HCT116 (cell line): ENCODE data around the gene MARCHF3. TPM values are rescaled to one million over a fixed set of nuclear protein-coding genes. Genes with fewer than 3 reads are reported as not detected.

Experiments used
- ATAC-seq: fragments of 200-7000 bp; cut with Tn5 transposase; 2 replicates; pipeline ENCODE4 v1.9.1; 2020; ENCODE audit warnings: mild to moderate bottlenecking, moderate library complexity
- BruUV-seq: library from RNA; stranded (reverse); fragments of 400-500 nt; replicated peaks from 2 replicates; lab custom pipeline; 2021; lab: Mats Ljungman, UMichigan
- CTCF ChIA-PET: fragments of 300-600 bp; sonication (Branson Sonifier 250); formaldehyde crosslinking; loops from one replicate; lab custom pipeline; 2021; ENCODE audit warnings: antibody characterized with exemption; lab: Charles Lee
- POLR2A ChIA-PET: fragments of 300-600, 350-600 bp; sonication (Branson Sonifier 250); formaldehyde crosslinking; loops from one replicate; lab custom pipeline; 2021; ENCODE audit warnings: antibody characterized with exemption; lab: Charles Lee
- RAD21 ChIA-PET, 2 experiments: fragments of 300-600 bp; sonication (Branson Sonifier 250); formaldehyde crosslinking; loops; one replicate each; lab custom pipeline; 2023; ENCODE audit warnings: low total read pairs in 2 of 2; ENCODE audit not compliant: uncharacterized antibody in 2 of 2, unreplicated experiment in 2 of 2, low non-redundant PET in 1 of 2; lab: Charles Lee
- DNase-seq: peaks from one replicate; pipeline ENCODE4 v3.0.0-alpha.2; 2010; ENCODE audit warnings: low read depth, low spot score
- H2AFZ ChIP-seq: fragments of 200-600 bp; shearing (Covaris generic), sonication (generic); 2 replicates; pipeline ENCODE4 v1.6.1; 2017; ENCODE audit warnings: low read depth, mixed run types, mixed read lengths, antibody characterized with exemption, low read length; ENCODE audit not compliant: poor library complexity, severe bottlenecking
- H3K27ac ChIP-seq: 2 replicates; pipeline ENCODE4 v1.5.1; 2012; ENCODE audit warnings: low read depth, low read length
- H3K27me3 ChIP-seq: fragments of 200-600 bp; sonication (generic); 2 replicates; pipeline ENCODE4 v1.6.1; 2016; ENCODE audit warnings: mixed run types, low read length, mixed read lengths; ENCODE audit not compliant: insufficient read depth
- H3K36me3 ChIP-seq, 2 experiments: fragments of 200-500 bp in 1 of 2; fragments of 200-600 bp in 1 of 2; sonication (Bioruptor generic) in 1 of 2; sonication (generic) in 1 of 2; 2 replicates each; pipeline versions ENCODE4 v1.5.1 to v1.6.1; 2014 to 2016; ENCODE audit warnings: low read length in 2 of 2, inconsistent platforms in 1 of 2, mixed read lengths in 1 of 2, mixed run types in 1 of 2; ENCODE audit not compliant: insufficient read depth in 2 of 2, control insufficient read depth in 1 of 2
- H3K4me1 ChIP-seq, 2 experiments: fragments of 200-600 bp in 1 of 2; sonication (generic) in 1 of 2; 2 replicates each; pipeline versions ENCODE4 v1.5.1 to v1.6.1; 2012 to 2017; ENCODE audit warnings: low read length in 2 of 2, inconsistent platforms in 1 of 2, mild to moderate bottlenecking in 1 of 2, mixed read lengths in 1 of 2, mixed run types in 1 of 2, moderate library complexity in 1 of 2; ENCODE audit not compliant: insufficient read depth in 2 of 2, control insufficient read depth in 1 of 2
- H3K4me2 ChIP-seq: fragments of 200-600 bp; sonication (generic); 2 replicates; pipeline ENCODE4 v1.6.1; 2017; ENCODE audit warnings: mixed run types, low read length, mixed read lengths
- H3K4me3 ChIP-seq, 2 experiments: fragments of 200-600 bp in 1 of 2; sonication (generic) in 1 of 2; replicated peaks in 1 of 2; 2 replicates each; pipeline ENCODE4 v1.5.1; 2011 to 2016; ENCODE audit warnings: low read length in 2 of 2, control low read depth in 1 of 2, low read depth in 1 of 2, mild to moderate bottlenecking in 1 of 2, mixed read lengths in 1 of 2, mixed run types in 1 of 2
- H3K79me2 ChIP-seq: fragments of 200-600 bp; sonication (generic); 2 replicates; pipeline ENCODE4 v1.6.1; 2017; ENCODE audit warnings: mild to moderate bottlenecking, mixed run types, low read length, moderate library complexity, mixed read lengths; ENCODE audit not compliant: insufficient read depth
- H3K9ac ChIP-seq: fragments of 200-600 bp; sonication (generic); 2 replicates; pipeline ENCODE4 v1.6.1; 2016; ENCODE audit warnings: low read length, mixed read lengths
- H3K9me2 ChIP-seq: fragments of 200-600 bp; sonication (generic), shearing (Covaris generic); 2 replicates; pipeline ENCODE4 v1.6.1; 2017; ENCODE audit warnings: mixed run types, mild to moderate bottlenecking, moderate library complexity; ENCODE audit not compliant: insufficient read depth
- H3K9me3 ChIP-seq, 2 experiments: fragments of 200-500 bp in 1 of 2; fragments of 200-600 bp in 1 of 2; sonication (Bioruptor generic) in 1 of 2; sonication (generic) in 1 of 2; 2 replicates each; pipeline ENCODE4 v1.6.1; 2014 to 2017; ENCODE audit warnings: low read length in 2 of 2, mixed read lengths in 2 of 2, inconsistent platforms in 1 of 2, low read depth in 1 of 2, mild to moderate bottlenecking in 1 of 2, mixed run types in 1 of 2, moderate library complexity in 1 of 2; ENCODE audit not compliant: control insufficient read depth in 1 of 2, insufficient read depth in 1 of 2
- H4K20me1 ChIP-seq: fragments of 200-600 bp; sonication (generic), shearing (Covaris generic); 2 replicates; pipeline ENCODE4 v1.6.1; 2017; ENCODE audit warnings: mixed run types, mild to moderate bottlenecking, moderate library complexity; ENCODE audit not compliant: insufficient read depth
- ATF3 ChIP-seq: IDR thresholded peaks from 2 replicates; pipeline ENCODE4 v1.6.1; 2012
- CTCF ChIP-seq, 3 experiments: fragments of 200-600 bp in 1 of 3; sonication (generic) in 1 of 3; IDR thresholded peaks in 2 of 3; conservative IDR thresholded peaks in 1 of 3; 2 replicates each; pipeline ENCODE4 v1.5.1; 2012 to 2017; ENCODE audit warnings: low read depth in 2 of 3, low read length in 2 of 3, antibody characterized with exemption in 1 of 3, borderline replicate concordance in 1 of 3, control low read depth in 1 of 3, mild to moderate bottlenecking in 1 of 3, mixed read lengths in 1 of 3, mixed run types in 1 of 3, moderate library complexity in 1 of 3; ENCODE audit not compliant: insufficient read depth in 1 of 3
- ELF1 ChIP-seq: IDR thresholded peaks from 2 replicates; pipeline ENCODE4 v1.6.1; 2012; ENCODE audit warnings: low read depth, borderline replicate concordance
- EZH2 ChIP-seq: fragments of 200-600 bp; sonication (generic); IDR thresholded peaks from 2 replicates; pipeline ENCODE4 v1.6.1; 2017; ENCODE audit warnings: antibody characterized with exemption, mixed run types
- EZH2phosphoT487 ChIP-seq: fragments of 200-600 bp; IDR thresholded peaks from 2 replicates; pipeline ENCODE4 v1.6.1; 2018; ENCODE audit warnings: antibody characterized with exemption, borderline replicate concordance
- JUND ChIP-seq: IDR thresholded peaks from 2 replicates; pipeline ENCODE4 v1.6.1; 2012
- MAX ChIP-seq: IDR thresholded peaks from 2 replicates; pipeline ENCODE4 v1.6.1; 2012
- POLR2A ChIP-seq: IDR thresholded peaks from 2 replicates; pipeline ENCODE4 v1.7.0; 2011; ENCODE audit warnings: borderline replicate concordance; ENCODE audit not compliant: insufficient read depth, insufficient read length; ENCODE audit errors: extremely low read depth
- POLR2AphosphoS5 ChIP-seq: IDR thresholded peaks from 2 replicates; pipeline ENCODE4 v1.6.1; 2011; ENCODE audit warnings: mild to moderate bottlenecking, low read depth, low read length, moderate library complexity
- SRF ChIP-seq: IDR thresholded peaks from 2 replicates; pipeline ENCODE4 v1.6.1; 2012; ENCODE audit warnings: low read depth
- intact Hi-C: fragments of 100-400 bp; cut with micrococcal nuclease; formaldehyde crosslinking; loops from 2 replicates; pipeline ENCODE4 v1.10.0; 2022
- total RNA-seq: library from RNA; stranded (reverse); gene quantifications from one replicate; pipeline ENCODE4 v1.2.1, GENCODE V29; 2021; ENCODE audit not compliant: unreplicated experiment

MARCHF3 gene
- total RNA-seq, 1 experiment from 2014 or later = 2.3 TPM

GRCh38 chr5:126987271-126987899 lies 43.0 kb downstream of the MARCHF3 start:
- no peaks in the 10 kb centered on the region for H3K36me3 ChIP-seq
- no peaks in the 10 kb centered on the region for H3K9me3 ChIP-seq
- ChIA-PET CTCF (no interaction called here), RAD21 (no interaction called here), POLR2A (no interaction called here)
- H4K20me1 ChIP-seq = no peaks in the 10 kb centered on the region
- no peak overlapping the region for H3K9ac ChIP-seq
- H3K27me3 ChIP-seq = no peaks in the 10 kb centered on the region
- no peak overlapping the region for H2AFZ ChIP-seq
- no peaks in the 10 kb centered on the region for H3K9me2 ChIP-seq
- ATAC-seq (no peak), DNase-seq (no peak)
- no peak overlapping the region for H3K4me2 ChIP-seq
- no peak overlapping the region for H3K27ac ChIP-seq
- intact Hi-C loops = no loop called here
- H3K79me2 ChIP-seq = no peaks in the 10 kb centered on the region
- TF ChIP-seq CTCF (IDR thresholded peaks at IDR 0.05 in 2 of 3, conservative IDR thresholded peaks at IDR 0.05 in 1 of 3; ENCODE audit: borderline replicate concordance in 1 of 3, insufficient read depth in 1 of 3, low read depth in 2 of 3, low read length in 2 of 3) (no peak), SRF (no peak)
- no TSS peak for BruUV-seq
- no peaks in the 10 kb centered on the region for H3K4me1 ChIP-seq
- H3K4me3 ChIP-seq = no peak overlapping the region

- CTCF ChIA-PET = no interaction called here
Measured at GRCh38 chr5:126984632-126985031, 45.7 kb downstream of the MARCHF3 start.

More at GRCh38 chr5:126984632-126985031, 45.7 kb downstream of the MARCHF3 start:
- no peak for DNase-seq
- Histone ChIP-seq H3K4me3 (no peak overlapping the region), H3K79me2 (no peaks in the 10 kb centered on the region), H2AFZ (no peak overlapping the region), H3K4me2 (no peak overlapping the region), H3K36me3 (no peaks in the 10 kb centered on the region), H3K4me1 (no peaks in the 10 kb centered on the region), H3K27ac (no peak overlapping the region), H4K20me1 (no peaks in the 10 kb centered on the region), H3K27me3 (no peaks in the 10 kb centered on the region), H3K9me3 (no peaks in the 10 kb centered on the region), H3K9me2 (no peaks in the 10 kb centered on the region), H3K9ac (no peak overlapping the region)
- POLR2A ChIA-PET = no interaction called here
- intact Hi-C loops = no loop called here
- ATAC-seq = no peak
- TF ChIP-seq CTCF (IDR thresholded peaks at IDR 0.05 in 2 of 3, conservative IDR thresholded peaks at IDR 0.05 in 1 of 3; ENCODE audit: borderline replicate concordance in 1 of 3, insufficient read depth in 1 of 3, low read depth in 2 of 3, low read length in 2 of 3) = no peak
- TF ChIP-seq MAX = no peak
- TF ChIP-seq JUND = no peak
- no peak for TF ChIP-seq EZH2phosphoT487
- TF ChIP-seq POLR2AphosphoS5 = no peak
- no peak for TF ChIP-seq POLR2A
- TF ChIP-seq ELF1 = no peak
- TF ChIP-seq ATF3 = no peak
- TF ChIP-seq EZH2 = no peak
- BruUV-seq = no TSS peak
- RAD21 ChIA-PET = no interaction called here
